NCI-H2029 (cell line): ENCODE measurements around the gene KRT9.
"Not testable (repeated sequence)": the region's sequence is repeated elsewhere in the genome, so short reads cannot be mapped to it uniquely, and the experiment has no call there.

Experiments used
- DNase-seq: peaks from one replicate; lab custom pipeline; 2025; lab: John Stamatoyannopoulos, UW

The KRT9 gene

GRCh38 chr17:41600318-41600717 lies 28.5 kb upstream of the KRT9 start:
- no peak for DNase-seq

DNA sequence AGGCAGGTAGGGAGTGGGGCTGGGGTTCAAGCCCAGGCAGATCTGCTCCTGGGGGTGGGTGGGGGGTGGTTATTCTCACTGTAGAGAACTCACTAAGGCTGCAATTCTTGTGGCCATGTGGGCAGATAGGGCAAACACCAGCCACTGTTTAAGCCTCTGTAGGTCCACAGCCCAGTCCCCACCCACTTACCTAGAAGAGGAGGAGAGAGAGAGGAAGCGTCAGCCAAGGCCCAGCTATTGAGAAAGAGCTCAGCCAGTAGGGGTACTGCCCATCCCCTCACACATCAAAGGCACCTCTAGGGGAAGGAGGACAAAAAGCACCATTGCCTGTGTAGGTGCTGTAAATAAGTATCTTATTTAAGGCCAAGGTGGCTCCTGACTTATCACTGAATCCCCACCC lies 27.8 kb upstream of the KRT9 start:
- DNase-seq: no peak

GRCh38 chr17:41595585-41595984 lies 23.7 kb upstream of the KRT9 start:
- no peak for DNase-seq

GRCh38 chr17:41594363-41594915 lies 22.6 kb upstream of the KRT9 start:
- no peak for DNase-seq

GRCh38 chr17:41593306-41593981 lies 21.6 kb upstream of the KRT9 start:
- no peak for DNase-seq

DNA sequence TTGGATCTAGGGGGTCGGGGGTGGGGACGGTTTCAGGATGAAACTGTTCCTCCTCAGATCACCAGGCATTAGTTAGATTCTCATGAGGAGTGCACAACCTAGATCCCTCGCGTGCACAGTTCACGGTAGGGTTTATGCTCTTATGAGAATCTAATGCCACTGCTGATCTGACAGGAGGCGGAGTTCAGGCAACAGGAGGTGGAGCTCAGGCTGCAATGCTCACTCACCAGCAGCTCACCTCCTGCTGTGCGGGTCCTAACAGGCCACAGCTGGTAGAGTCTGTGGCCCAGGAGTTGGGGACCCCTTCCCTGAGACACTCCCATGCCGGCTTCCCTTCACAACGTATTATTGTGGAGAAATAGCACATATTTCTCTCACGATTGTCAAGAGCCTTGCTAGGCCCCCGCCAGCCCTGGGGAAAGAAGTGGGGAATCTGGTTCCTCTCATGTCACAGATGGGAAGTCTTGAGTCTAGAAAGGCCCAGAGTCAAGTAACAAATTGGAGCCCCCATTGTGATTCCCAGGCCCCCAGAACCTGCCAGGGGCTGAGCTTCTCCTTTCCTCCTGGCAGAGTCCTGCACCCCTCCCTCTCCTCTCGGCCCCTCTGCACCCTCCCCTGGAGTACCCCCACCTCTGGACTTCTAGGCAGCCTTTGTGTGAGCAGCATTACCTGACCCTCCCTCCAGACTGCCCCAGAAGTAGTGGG lies 20.9 kb upstream of the KRT9 start:
- DNase-seq: no peak

- DNase-seq: no peak
Observed at GRCh38 chr17:41589301-41589700, 17.4 kb upstream of the KRT9 start.

DNA sequence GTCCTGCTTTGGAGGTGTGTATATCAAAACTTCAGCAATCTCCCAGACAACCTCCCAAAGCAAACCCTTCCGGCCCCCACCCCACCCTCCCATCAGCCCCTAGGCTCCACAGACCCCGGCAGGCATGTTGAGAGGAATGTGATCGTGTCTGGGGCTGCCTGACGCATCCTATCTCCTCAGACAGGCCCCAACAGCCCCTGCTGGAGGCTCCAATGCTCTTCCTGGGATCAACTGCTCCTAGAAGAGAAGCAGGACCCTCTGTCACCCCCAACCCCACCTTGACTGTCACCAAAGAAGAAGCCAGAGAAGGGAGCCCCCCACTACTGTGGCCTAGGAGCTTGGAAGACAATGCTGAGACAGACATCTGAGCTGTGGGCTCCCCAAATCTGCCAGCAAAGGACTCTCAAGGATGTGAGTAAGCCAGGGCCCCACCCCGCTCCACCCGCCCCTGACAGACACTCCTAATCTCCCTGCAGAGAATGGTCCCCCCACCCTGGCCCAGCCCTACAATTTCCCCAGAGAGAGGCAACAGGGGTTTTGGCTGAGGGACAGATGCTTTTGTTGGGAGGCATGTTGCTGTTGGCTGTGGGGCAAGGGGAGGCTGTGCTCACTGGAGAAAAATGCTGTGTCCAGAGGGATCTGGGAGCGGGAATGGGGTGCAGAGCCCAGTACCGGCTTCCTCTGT lies 16.4 kb upstream of the KRT9 start:
- no peak for DNase-seq

- DNase-seq: no peak
Observed at GRCh38 chr17:41586863-41587495, 15.1 kb upstream of the KRT9 start, which contains the start of gene KRT14. Gene KRT14 (minus strand): TSS chr17:41586895. CDS start chr17:41586834, 61 bp downstream.

DNA sequence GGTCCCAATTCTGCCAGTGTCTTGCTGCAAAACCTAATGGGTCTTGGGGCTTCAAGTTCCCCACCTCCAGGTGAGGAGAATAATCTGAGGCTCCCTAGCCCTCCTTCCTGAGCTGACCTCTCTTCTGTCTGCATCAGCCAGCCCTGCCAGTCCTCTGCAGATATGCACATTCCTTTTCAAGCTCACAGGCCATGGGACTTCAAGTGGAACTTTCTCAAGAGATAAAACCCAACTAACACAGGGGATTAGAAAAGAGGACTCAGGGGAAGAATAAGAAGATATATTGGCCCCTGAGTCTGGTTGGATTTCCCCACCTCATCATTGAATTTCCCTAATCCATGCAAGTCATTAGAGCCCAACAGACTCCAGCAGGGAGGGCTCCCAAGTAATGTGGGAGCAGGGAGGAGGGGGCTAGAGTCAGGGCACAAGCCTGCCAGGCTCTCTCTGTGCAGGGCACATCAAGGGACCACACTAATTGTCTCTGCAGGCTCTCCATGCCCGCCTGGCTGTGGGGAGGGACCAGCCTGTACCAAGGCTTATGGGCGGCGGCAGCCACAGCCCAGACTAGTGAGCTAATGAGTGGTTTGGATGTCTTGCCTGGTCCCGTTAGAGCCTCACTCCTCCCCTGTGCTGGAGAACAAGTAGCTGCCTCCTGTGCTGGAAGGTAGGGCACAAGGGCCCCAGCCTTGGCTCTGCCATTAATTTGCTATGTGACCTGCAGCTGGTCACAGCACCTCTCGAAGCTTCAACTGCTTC lies 13.6 kb upstream of the KRT9 start:
- no peak for DNase-seq

- not testable (repeated sequence) for DNase-seq
Observed at GRCh38 chr17:41584331-41584927, 12.6 kb upstream of the KRT9 start.

DNA sequence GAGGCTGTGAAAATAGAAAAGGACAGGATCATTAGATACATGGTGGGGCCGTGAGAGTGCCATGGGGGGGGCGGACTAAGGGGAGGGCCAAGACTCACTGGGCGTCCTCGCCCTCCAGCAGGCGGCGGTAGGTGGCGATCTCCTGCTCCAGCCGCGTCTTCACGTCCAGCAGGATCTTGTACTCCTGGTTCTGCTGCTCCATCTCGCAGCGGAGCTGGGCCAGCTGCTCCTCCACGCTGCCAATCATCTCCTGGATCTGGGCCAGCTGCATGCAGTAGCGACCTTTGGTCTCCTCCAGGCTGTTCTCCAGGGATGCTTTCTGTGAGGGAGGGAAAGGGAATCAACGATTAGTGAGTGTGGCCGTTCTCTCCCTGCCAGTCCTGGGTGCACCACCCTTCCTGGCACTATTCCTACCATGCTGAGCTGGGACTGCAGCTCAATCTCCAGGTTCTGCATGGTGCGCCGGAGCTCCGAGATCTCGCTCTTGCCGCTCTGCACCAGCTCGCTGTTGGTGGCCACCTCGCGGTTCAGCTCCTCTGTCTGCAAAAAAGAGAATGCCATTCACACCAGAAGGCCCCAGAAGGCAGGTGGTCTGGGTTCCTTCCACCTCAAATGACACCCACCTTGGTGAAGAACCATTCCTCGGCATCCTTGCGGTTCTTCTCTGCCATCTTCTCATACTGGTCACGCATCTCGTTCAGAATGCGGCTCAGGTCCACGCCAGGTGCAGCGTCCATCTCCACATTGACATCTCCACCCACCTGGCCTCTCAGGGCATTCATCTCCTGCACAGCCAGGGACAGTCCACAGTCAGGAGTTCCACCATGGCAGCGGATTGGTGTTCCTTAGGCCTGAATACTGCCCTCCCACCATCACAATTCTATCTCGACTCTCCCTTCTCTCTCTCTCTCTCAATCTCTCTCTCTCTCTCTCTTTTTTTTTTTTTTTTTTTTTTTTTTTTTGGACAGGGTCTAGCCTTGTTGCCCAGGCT lies 11.6 kb upstream of the KRT9 start:
- DNase-seq: no peak

- not testable (repeated sequence) for DNase-seq
Observed at GRCh38 chr17:41582061-41582968, 10.5 kb upstream of the KRT9 start.

GRCh38 chr17:41581366-41582060 lies 9.7 kb upstream of the KRT9 start:
- DNase-seq: no peak

DNA sequence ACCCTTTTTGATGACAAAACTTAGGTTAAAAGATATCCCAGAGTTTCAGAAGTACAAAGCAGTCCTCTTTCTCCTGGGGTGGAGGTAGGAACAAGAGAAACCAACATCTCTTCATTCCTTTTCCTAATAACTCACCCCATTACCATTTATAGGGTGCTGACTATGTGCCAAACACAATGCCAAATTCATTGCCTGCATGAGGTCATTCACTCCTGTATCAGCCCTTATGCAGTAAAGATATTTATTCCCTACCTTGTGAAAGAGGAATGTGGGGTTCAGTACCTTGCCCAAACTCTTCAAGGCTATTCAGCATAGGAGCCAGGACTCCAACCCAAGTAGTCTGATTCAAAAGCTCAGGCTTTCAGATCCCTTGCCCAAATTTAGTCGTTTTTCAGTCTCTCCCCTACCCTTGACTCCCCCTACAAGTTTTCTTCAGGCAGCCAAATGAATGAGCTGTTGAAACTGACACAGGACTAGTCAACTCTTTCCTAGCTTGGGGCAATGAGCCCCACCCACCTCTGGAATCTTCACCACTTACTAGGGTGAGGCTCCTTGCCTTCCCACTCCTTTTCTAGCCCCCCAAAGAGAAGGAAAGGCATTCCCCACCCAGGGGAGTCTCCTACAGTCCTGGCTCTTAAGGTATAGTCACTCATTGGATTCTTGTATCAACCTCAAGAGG lies 9.0 kb upstream of the KRT9 start:
- DNase-seq: no peak

GRCh38 chr17:41580244-41580575 lies 8.4 kb upstream of the KRT9 start:
- DNase-seq: no peak

- peak; percentile 81 for DNase-seq
Observed at GRCh38 chr17:41579484-41580243, 7.8 kb upstream of the KRT9 start.
